Measurements from ENCODE around the gene MAP3K14.
A peak's percentile ranks its signal among the peaks of the same experiment; 100 is the strongest.

Gene MAP3K14

GRCh38 chr17:45277216-45277849, 39.5 kb downstream of the MAP3K14 start:
- DNase-seq: peak; percentile 92

- DNase-seq: no peak
These were observed 40.8 kb downstream of the MAP3K14 start for GRCh38 chr17:45276031-45276430.

- DNase-seq: no peak
These were observed 42.8 kb downstream of the MAP3K14 start for GRCh38 chr17:45274033-45274432.

- no peak for DNase-seq
These were observed 43.3 kb downstream of the MAP3K14 start for GRCh38 chr17:45273551-45273957.

- DNase-seq: no peak
These were observed 45.2 kb downstream of the MAP3K14 start for GRCh38 chr17:45271603-45272002.

GRCh38 chr17:45270828-45271418, 45.9 kb downstream of the MAP3K14 start:
- DNase-seq: peak; percentile 63

- DNase-seq: no peak
These were observed 46.9 kb downstream of the MAP3K14 start for GRCh38 chr17:45269912-45270311.

- no peak for DNase-seq
These were observed 49.3 kb downstream of the MAP3K14 start for GRCh38 chr17:45267436-45268055.

- no peak for DNase-seq
These were observed 50.4 kb downstream of the MAP3K14 start for GRCh38 chr17:45266372-45266926.

- DNase-seq: no peak
These were observed 51.0 kb downstream of the MAP3K14 start for GRCh38 chr17:45265821-45266220.

GRCh38 chr17:45264988-45265387, 51.8 kb downstream of the MAP3K14 start:
- no peak for DNase-seq

GRCh38 chr17:45264430-45264829, 52.4 kb downstream of the MAP3K14 start:
- DNase-seq: no peak

- no peak for DNase-seq
These were observed 53.4 kb downstream of the MAP3K14 start for GRCh38 chr17:45263477-45263860.

GRCh38 chr17:45262516-45263476, 54.0 kb downstream of the MAP3K14 start:
- DNase-seq: no peak

- DNase-seq: peak; percentile 62
These were observed 55.0 kb downstream of the MAP3K14 start, which contains the start of gene SPATA32 for GRCh38 chr17:45261577-45262515. TSS of gene SPATA32 (minus strand) at chr17:45262094. CDS start at chr17:45262016, 78 bp downstream.

- no peak for DNase-seq
These were observed 56.5 kb downstream of the MAP3K14 start for GRCh38 chr17:45260204-45260783.

- DNase-seq: no peak
These were observed 57.8 kb downstream of the MAP3K14 start for GRCh38 chr17:45258981-45259380.

- DNase-seq: no peak
These were observed 59.7 kb downstream of the MAP3K14 start for GRCh38 chr17:45257115-45257514.

GRCh38 chr17:45256114-45256966, 60.5 kb downstream of the MAP3K14 start:
- no peak for DNase-seq

GRCh38 chr17:45255358-45255757, 61.5 kb downstream of the MAP3K14 start:
- no peak for DNase-seq
